Inflammatory macrophage (primary cell): ENCODE results near the gene GALNT10.

ENCODE experiments used
- DNase-seq, 2 donors: peaks; one replicate each; pipeline ENCODE4 v3.0.0-alpha.2; 2020 to 2022

The GALNT10 gene

DNA sequence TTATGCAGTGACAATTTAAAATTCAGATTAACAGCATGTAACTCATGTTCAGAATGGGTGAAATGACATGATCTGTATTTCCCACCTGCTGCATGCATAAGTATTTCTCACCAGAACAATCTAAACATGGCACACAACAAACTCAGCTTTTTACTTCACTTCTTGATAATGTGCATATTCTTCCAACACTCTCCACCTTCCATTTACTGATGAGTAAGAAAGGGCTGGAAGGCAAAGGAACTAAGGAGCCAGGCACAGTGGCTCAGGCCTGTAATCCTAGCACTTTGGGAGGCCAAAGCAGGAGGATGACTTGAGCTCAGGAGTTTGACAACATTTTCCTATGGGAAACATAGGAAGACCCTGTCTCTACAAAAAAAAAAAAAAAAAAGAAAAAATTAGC lies 219.5 kb downstream of the GALNT10 start:
- no peak for DNase-seq

DNA sequence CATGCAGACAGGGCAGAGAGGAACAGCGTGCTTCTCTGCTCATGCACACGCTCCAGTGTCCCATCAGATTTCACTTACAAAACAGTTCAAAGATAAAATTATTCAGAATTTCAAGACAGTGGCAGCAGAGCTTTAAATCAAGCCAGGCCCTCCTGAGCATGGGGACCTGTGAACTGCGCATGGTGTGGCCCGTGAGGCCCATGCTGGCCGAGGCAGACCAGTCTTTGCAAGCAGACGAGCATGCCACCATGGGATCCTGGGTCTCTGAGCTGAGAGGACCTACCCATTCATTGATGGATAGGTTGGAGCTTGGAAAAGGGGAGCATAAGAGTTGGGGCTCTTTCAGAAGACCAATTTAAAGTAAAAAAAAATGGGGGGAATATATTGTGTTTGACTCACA lies 220.3 kb downstream of the GALNT10 start:
- no peak for DNase-seq

DNA sequence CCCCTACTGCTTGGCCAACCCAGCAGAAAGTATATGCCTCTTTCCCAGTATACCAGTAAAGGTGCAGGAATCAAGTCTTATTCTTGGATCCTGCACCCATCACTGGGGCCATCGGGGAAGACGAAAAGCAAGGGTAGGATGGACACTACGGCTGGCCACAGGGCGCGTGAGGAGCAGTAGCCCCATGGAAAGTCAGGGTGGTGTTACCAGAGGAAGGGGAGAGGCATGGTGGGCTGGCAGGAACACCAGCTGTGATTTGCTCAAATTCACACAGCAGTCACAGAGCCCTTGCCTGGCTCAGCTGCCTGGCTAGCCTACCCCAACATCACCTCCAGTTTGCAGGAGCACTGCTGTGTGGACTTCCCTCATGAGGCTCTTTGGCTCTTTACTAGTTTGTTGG lies 220.8 kb downstream of the GALNT10 start:
- DNase-seq, result no peak

DNA sequence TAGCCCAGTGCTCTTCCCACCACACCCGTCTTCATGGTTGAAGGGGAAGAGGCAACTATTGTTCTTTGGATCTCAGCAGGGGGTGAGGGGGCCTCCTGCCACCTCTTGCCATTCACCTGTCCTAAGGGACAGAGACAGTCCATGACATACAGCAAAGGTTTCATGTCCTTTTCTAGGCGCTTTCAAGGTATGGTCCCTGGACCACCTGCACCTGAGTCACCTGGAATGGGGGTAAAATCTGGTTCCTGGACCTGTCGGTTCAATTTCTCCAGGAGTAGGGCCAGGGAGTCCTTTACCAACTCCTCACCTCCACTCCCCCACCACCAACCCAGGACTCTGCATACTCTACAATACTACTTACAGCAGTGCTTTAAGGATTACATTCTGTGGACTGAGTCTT lies 221.8 kb downstream of the GALNT10 start:
- DNase-seq, result no peak

DNA sequence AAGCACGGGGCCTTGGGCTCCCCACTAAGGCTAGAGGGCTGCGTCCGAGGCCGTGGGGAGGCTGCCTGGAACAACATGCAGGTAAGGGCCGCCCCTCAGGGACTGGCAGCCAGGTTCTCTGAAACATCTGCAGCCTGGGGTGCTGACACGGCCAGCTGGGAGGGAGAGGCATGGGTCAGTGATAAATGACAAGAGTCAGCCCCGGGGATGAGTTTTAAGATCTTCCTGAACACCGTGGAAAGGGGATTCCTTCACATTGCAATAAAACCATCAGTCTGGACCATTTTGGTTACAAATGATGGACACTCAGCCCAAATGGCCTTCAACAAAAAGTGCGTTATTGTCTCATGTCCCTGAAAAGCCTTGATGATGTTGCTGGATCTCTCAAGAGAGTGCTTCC lies 222.4 kb downstream of the GALNT10 start:
- DNase-seq, result no peak

DNA sequence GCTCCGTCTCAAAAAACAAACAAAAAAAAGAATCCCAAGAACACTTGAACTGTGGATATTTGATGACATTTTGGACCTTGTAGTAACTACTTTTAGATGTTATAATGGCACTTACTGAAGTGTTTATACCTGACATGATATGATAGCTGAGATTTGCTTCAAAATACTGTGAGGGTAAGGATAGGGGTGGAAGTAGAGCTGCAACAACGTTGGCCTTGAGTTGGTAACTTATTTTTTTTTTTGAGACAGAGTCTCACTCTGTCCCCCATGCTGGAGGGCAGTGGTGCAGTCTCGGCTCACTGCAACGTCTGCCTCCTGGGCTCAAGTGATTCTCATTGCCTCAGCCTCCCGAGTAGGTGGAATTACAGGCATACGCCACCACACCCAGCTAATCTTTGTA lies 224.6 kb downstream of the GALNT10 start:
- DNase-seq, result no peak

DNA sequence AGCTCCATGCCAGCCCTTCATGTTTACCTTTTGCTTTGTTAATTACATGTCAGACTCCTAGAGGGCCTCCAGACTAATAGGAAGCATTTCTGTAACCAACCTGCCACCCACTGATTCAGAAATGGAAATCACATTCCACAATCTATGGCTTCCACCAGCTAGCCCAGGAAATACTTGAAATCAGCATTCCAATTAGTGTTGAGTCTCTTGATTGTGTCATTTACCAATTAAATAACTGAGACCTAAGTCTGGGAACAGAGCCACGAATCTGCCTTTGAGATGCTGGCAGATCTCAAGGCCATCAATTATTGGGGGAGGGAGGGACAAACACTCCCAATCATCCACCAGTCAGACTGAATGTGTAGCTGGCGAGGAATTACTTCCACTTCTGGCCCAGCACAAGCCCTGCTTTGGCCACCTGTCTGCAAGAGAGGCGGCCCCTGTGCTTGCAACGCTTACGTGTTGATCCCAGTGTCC lies 227.8 kb downstream of the GALNT10 start:
- DNase-seq, result no peak

DNA sequence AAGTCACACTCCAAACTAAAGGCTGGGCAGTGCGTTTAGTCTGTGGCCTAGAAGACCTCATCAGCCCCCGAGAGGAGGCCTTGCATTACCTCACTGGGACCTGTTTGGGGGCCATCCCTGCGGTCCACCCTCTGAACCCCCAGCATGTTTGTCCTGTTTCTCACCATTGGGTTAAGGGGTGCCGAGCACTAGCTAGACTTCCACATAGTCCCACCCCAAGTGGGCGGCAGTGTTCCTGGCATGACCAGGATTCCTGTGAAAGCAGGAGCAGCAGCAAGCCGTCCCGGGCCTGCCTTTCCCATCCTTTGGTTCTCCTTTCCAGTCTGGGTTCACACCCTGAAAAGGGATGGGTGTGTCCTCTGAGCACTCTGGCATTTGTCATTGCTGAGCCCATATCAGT lies 228.7 kb downstream of the GALNT10 start:
- DNase-seq, result no peak

DNA sequence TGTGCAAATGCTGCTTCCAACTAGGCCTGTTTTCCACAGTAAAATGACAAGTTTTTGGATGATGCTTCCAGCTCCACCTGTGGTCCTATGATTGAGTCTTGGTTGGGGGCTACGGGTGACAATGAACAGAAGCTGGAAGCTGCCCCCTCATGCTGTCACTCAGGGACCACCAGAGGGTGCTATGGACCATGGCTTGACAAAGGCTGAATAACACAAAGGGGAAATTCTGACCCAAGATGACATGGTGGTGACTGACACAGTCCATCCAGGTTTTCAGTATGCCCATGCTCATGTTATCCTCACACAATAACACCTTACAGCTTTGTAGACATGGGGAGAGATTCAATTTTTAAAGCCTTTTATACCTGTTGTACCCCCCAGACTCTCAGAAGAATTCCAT lies 231.3 kb downstream of the GALNT10 start:
- DNase-seq, result no peak

DNA sequence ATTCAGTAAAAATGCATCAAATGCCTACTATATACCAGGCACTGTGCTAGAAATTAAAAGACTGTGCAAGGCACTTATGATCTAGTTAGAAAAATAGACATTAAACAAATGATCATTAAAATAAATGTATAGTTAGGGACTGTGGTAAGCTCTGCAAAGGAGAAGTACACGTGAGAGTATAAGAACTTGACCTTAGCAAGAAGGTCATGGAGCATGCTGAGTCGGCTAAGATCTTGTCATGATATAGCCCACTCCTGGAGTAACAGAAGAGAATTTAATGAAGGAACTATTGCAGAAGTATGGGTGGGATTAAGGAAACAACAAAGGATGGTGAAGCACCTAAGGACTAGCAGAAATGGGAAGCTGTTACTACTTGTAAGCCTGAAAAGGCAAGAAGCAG lies 231.8 kb downstream of the GALNT10 start:
- DNase-seq, result no peak

DNA sequence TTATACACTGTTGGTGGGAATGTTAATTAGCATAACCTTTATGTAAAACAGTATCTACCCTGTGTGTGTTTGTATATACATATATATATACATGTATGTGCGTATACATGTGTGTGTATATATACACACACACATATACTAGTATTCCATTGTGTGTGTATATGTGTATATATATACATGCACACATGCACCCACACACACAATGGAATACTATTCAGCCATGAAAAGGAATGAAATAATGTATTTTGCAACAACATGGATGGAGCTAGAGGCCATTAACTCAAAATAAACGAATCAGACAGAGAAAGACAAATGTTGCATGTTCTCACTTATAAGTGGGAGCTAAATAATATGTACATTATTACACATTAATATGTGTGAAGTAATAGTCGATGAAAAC lies 237.7 kb downstream of the GALNT10 start:
- DNase-seq, result no peak

DNA sequence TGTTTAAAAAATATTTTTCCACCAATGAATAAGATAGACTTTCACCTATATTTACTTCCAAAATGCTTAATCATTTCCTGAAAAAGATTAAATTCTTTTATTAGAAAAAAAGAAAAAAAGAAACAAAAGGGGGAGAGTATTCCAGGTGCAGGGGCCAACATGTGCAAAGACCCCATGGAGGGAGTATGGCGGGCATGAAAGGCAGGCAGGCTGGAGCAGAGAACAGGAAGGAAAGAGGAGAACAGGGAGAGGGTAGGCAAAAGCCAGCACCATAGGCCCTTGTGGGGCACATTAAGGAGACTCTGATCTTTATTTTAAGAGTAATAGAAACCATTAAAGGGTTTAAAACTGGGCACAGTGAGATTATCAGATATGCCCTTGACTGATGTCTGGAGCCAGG lies 238.8 kb downstream of the GALNT10 start:
- DNase-seq, result no peak

DNA sequence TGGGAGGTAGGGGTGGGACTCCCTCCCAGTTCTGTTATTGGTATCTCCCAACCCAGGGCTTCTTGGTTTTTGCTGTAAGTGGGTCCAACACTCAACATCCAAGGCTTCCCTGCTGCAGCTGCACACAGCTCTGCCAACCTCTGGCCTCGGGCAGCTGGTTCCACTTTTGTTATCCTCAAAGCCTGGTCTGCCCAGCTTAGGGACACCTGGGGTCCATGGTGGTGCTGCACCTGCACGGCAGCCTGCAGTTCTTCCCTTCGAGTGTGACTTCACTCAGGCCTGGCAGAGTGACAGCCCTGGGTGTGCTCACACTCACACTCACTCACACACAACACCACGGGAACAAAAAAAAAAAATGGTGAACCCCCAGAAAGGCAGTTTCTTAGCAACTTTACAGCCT lies 239.9 kb downstream of the GALNT10 start:
- no peak for DNase-seq

DNA sequence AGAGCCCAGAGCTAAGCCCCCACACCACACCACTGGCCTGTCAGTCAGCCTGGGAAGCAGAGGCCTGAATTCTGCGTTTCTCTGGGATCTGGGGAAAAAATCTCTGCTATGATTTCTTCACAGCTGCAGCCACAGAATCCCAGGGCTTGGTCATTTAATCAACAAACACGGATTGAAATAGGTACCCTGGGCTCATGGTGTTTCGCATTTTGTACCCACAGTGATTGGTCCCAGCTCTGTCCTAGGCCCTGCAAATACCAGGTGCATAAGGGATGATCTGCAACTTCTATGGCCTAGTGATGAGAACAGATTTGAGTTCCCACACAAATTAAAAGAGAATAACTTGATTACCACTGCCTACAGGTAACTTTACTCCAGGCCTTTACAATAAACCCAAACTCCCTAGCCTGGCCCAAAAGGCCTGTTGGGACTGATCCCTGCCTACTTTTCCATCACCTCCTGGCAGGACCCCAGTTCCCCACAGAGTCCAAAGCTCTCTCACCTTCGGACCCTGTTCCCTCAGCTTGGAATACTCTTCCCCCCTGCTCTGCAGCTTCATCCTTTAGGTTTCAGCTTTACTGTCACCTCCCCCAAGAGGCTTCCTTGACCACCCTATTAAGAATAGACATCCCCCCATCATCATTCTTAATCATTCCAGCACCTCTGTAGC lies 240.6 kb downstream of the GALNT10 start:
- no peak for DNase-seq

DNA sequence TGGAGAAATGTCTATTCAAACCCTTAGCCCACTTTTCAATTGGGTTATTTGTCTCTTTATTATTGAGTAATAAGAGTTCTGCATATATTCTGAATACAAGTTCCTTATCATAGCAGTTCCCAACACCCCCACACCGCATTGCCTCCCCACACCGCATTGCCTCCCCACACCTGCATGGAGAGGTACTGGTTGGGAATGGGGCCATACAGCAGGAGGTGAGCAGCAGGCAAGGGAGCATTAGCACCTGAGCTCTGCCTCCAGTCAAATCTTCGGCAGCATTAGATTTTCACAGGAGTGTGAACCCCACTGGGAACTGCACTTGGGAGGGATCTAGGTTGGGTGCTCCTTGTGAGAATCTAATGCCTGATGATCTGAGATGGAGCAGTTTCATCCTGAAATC lies 244.7 kb downstream of the GALNT10 start:
- no peak for DNase-seq

DNA sequence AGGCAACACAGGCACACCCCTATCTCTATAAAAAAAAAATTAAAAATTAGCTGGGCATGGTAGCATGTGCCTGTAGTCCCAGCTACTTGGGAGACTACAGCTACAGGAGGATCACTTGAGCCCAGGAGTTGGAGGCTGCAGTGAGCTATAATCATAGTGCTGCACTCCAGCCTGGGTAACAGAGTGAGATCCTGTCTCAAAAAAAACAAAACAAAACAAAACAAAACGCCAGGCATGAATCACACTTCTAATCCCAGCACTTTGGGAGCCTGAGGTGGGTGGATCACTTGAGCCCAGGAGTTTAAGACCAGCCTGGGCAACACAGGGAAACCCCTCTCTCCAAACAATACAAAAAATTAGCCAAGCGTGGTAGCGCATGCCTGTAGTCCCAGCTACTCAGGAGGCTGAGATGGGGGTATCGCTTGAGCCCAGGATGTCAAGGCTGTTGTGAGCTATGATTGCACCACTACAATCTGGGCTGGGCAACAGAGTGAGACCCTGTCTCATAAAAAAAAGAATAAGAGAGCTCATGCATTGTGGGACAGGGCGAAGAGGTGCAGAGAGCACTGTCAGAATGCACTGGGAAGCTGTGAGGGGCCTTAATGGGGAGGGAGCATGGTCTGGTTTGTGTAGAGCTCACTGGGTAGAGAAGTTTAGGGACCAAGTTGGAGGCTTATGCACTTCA lies 246.9 kb downstream of the GALNT10 start:
- DNase-seq, result no peak

DNA sequence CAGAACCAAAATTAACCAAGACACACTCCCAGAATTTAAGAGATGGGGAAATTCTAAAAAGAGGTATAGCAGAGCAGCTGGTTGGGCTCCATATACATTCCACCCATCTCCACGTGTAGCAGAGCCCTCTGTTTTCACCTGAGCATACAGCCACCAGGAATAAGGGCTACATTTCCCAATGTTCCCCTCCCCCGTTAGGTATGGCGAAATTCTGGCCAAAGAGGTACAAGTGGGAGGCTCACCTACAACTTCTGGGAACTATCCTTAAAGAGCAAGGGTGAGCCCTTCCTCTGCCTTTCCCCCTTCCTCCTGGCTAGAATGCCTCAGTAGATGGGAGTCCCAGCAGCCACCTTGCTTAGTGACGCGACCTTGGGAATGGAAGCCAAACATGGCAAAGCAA lies 250.0 kb downstream of the GALNT10 start:
- no peak for DNase-seq

DNA sequence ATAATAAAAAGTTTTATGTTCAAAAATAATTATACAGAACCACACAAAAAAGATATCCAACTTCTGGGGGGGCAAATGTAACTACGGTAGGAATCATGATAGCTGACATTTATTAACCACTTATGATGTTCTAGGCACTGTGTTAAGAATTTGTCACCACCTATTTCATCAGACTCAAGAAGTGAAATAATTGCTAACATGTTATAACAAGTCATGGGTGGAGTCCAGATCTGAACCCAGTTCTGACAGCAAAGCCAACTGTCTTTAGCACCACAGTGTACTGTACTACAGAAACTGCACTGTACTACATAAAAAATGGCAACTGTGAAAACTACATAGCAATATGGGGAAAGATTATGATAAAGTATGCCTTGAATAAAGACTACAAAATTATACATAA lies 252.3 kb downstream of the GALNT10 start:
- no peak for DNase-seq

DNA sequence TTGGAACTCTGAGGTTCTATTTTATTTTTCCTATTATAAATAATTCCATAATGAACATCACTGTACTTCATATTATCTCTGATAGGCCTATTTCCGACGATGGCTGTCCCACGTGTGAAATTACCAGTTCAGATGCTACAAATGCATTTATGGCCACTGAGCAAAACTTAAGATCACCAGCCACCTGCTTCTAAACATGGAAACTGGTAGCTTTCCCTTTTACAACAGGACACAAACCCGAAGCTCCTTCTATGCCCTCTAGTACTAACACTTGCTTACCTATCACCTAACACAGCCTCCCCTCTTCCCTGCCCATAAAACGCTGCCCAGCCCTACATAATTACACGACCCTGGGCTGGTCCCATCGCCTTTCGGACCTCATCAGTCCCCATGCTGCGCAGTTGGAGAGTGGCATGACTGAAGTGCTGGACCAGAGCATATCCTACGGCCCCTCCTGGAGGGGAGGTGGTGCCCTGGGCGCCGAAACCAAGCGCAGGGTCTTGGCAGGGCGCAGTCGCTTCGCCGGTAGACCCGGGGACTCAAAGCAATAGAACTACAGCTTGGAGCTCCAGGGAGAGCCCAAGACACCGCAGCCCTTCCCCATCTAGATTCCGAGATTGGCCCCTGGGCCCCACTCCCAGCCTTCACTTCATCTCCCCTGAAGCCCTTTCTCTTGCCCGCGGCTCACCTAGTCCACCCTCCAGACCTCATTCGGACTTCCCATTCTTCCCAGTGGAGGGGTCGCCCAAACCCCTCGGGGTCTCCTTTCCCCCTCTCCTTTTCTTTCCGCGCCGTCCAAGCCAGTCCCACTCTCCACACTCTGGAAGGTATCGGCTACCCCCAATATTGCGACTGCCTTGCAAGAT lies 254.3 kb downstream of the GALNT10 start:
- no peak for DNase-seq

DNA sequence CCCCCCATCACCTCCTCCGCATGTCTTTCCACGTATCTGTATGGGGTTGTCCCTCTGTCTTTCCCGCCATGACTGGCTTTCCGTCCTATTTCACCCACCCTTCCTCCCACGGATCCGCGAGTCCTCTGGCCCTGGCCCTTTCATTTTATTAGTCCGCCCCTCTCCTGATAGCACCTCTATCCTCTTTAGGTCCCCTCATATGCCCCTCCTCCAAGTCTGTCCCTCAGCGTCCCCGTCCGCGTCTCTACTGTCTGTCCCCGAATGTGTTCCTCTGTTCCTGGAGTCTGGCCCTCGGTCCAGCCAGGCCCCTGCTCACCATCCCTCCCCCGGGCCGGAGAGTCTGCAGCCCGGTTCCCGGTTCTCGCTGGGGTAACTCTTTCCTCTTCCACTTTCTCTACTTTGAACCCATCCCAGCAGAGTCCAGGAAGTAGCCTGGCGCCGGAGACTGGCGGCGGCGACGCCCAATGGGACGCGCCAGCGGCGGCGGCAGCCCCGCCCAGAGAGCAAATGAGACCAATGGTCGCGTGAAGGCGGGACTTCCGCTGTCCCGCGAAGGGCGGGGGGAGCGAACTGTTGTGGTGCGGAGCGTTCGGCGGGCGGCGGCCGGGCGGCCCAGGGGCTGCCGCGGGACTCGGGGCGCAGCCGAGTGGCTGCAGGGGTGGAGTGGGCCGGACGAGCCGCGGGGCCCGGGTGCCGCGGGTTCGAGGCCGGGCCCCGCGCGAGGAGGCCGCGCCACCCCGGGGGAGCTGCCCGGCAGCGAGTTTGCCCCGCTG lies 255.1 kb downstream of the GALNT10 start, which contains the start of gene SAP30L:
SAP30L (plus strand) TSS at position 576 of the 773 bp plus-strand sequence. CDS start 608 bp downstream, outside the sequence.
- DNase-seq, result peak; percentile 97 to 98

DNA sequence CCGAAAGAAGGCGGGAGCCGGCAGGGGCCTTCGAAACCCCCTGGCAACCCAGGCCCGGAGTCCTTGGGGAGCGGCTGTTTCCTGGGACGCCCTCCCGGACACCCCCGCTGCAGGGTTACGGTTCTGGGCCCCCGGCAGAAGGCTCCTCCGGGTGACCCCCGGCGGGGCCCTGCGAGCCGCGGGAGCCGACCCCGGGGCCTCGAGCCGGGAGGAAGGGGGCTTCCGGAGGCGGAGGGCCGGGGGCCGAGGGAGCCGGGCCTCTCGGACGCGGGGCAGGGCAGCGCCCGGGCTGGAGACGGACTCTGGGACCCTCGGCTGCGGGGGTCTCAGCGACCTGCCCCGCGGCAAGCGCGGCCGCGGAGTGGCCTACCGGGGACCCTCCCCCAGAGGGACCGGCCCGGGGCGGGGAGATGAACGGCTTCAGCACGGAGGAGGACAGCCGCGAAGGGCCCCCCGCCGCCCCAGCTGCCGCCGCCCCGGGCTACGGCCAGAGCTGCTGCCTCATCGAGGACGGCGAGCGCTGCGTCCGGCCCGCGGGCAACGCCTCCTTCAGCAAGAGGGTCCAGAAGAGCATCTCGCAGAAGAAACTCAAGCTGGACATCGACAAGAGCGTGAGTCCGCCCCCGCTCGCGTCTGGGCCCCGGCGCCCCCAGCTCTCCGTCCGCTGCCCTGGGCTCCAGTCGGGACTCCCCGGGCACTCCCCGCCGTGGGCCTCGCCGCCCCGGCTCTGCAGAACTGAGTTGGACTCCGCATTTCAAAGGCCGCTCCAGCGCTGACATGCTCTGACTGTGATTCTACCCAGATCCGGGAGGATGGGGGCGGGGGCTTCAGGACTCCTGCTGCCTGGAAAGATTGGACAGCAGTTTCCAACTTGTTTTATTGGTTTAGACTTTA lies 255.9 kb downstream of the GALNT10 start:
- DNase-seq, result peak; percentile 20 to 25
